Measurements from ENCODE around the gene ABCD3. TPM values are rescaled to one million over a fixed set of nuclear protein-coding genes. Genes with fewer than 3 reads are reported as not detected.
"Not testable (repeated sequence)": the region's sequence is repeated elsewhere in the genome, so short reads cannot be mapped to it uniquely, and the experiment has no call there.

The ABCD3 gene
- total and polyA plus RNA-seq, 11 donors: 16.2 to 94.2 (median 62.1) TPM

DNA sequence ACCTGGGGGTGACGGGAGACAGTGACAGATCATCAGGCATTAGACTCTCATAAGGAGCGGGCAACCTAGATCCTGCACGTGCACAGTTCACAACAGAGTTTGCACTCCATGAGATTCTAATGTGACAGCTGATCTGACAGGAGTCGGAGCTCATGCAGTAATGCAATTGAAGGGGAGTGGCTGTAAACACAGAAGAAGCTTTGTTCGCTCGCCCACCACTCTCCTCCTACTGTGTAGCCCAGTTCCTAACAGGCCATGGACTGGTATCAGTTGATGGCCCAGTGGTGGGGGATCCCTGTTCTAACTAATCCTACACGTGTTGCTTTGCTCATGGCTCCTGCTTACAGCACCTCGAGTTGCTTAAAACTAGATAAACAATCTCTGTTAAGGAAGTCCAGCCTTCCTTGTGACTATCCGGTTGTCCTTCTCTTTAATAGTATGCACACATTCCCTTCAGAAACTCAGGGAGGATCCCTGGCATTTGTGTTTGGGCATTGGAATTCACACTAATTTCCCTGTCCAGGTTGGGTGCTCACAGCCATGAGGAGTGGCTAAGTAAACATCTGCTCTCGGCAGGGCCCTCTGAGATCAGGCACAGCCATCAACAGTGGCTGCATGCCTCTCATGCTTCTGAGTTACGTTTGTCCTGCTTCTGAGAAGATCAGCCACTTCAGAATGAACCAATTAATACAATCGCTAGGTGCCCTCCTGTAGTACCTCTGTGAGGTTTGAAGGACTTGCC is 144.5 kb downstream of the ABCD3 start:
- no peaks in the 10 kb centered on the region for H3K4me1 ChIP-seq
- ATAC-seq (no peak), DNase-seq (no peak)
- H3K27ac ChIP-seq: no peak overlapping the region
- H3K27me3 ChIP-seq: no peaks in the 10 kb centered on the region
- H3K36me3 ChIP-seq: no peaks in the 10 kb centered on the region
- H3K9me3 ChIP-seq: peaks cover 0 to 2% (median 0%) of the 10 kb centered on the region in 12 donors
- intact Hi-C loops (cut with DNase I): no loop called here
- 69 to 78% (median 70%) methylated on average over 12 of the region's 12 CpGs for WGBS, 4 donors
- H3K4me3 ChIP-seq: no peak overlapping the region
- TF ChIP-seq, protein P1, sequence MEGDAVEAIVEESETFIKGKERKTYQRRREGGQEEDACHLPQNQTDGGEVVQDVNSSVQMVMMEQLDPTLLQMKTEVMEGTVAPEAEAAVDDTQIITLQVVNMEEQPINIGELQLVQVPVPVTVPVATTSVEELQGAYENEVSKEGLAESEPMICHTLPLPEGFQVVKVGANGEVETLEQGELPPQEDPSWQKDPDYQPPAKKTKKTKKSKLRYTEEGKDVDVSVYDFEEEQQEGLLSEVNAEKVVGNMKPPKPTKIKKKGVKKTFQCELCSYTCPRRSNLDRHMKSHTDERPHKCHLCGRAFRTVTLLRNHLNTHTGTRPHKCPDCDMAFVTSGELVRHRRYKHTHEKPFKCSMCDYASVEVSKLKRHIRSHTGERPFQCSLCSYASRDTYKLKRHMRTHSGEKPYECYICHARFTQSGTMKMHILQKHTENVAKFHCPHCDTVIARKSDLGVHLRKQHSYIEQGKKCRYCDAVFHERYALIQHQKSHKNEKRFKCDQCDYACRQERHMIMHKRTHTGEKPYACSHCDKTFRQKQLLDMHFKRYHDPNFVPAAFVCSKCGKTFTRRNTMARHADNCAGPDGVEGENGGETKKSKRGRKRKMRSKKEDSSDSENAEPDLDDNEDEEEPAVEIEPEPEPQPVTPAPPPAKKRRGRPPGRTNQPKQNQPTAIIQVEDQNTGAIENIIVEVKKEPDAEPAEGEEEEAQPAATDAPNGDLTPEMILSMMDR (IDR thresholded peaks at IDR 0.05): no peak
- TF ChIP-seq POLR2A (IDR thresholded peaks at IDR 0.05): no peak

DNA sequence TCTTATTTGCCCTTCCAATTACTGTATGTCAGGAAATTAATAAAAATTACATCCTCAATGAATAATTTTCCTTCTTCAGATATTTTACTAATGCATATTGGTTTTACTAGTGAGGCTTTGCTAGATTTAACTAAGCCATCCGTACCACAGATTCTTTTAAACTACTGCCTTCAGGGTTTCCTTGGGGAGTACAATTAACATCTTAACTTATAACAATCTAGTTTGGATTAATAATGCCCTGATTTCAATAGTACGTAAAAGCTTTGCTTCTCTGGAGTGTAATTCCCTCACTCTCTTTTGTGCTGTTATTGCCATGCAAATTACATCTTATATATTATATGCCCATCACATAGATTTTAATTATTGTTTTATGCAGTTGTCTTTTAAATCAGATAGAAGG is 147.7 kb downstream of the ABCD3 start:
- no peak overlapping the region for H3K27ac ChIP-seq
- H3K27me3 ChIP-seq: no peaks in the 10 kb centered on the region
- no peaks in the 10 kb centered on the region for H3K4me1 ChIP-seq
- WGBS, 4 donors: 93 to 98% (median 95%) methylated on average over 2 of the region's 2 CpGs
- H3K36me3 ChIP-seq: no peaks in the 10 kb centered on the region
- no peak for TF ChIP-seq POLR2A (IDR thresholded peaks at IDR 0.05)
- TF ChIP-seq, protein P1 (IDR thresholded peaks at IDR 0.05): no peak
- intact Hi-C loops (cut with DNase I): no loop called here
- H3K4me3 ChIP-seq: no peak overlapping the region
- H3K9me3 ChIP-seq: peaks cover 0 to 8% (median 0%) of the 10 kb centered on the region in 12 donors
- ATAC-seq (no peak), DNase-seq (no peak)

DNA sequence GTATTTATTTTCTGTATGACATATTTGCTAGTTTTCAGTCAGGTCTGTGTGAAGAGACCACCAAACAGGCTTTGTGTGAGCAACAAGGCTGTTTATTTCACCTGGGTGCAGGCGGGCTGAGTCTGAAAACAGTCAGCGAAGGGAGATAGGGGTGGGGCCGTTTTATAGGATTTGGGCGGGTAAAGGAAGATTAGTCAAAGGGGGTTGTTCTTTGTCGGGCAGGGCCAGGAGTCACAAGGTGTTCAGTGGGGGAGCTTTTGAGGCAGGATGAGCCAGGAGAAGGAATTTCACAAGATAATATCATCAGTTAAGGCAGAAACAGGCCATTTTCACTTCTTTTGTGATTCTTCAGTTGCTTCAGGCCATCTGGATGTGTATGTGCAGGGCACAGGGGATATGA is 148.2 kb downstream of the ABCD3 start:
- ATAC-seq; DNase-seq; H3K9me3 ChIP-seq; H3K36me3 ChIP-seq; H3K27me3 ChIP-seq; H3K4me1 ChIP-seq; intact Hi-C loops (cut with DNase I); H3K27ac ChIP-seq; H3K4me3 ChIP-seq: not testable (repeated sequence)
- 65 to 78% (median 69%) methylated on average over 5 of the region's 5 CpGs for WGBS, 4 donors

DNA sequence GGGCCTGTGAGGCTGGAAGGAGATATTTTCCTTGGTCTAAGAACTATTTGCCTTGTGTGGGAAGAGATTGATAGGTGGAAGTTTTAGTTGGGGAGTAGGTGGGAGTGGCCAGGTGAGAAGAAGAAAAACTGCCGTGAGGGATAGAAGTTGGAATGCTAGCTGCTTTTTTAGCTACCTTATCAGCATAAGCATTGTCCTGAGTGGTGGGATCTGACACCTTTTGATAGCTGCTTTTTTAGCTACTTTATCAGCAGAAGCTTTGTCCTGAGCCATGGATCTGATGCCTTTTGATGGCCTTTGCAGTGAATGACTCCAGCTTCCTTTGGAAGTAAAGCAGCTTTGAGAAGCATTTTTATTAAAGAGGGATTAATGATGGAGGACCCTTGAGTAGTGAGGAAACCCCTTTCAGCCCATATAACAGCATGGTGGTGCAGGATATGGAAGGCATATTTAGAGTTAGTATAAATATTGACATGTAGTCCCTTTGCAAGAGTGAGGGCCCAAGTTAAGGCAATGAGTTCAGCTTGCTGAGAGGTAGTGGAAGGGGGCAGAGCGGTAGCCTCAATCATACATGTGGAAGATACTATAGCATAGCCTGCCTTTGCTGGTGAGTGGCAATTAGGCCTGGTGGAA is 149.9 kb downstream of the ABCD3 start:
- intact Hi-C loops (cut with DNase I); H3K27ac ChIP-seq; H3K4me3 ChIP-seq; H3K4me1 ChIP-seq; H3K36me3 ChIP-seq; ATAC-seq; DNase-seq; H3K27me3 ChIP-seq: not testable (repeated sequence)
- 84 to 95% (median 91%) methylated on average over 2 of the region's 2 CpGs for WGBS, 4 donors
- peaks cover 0 to 15% (median 0%) of the 10 kb centered on the region in 12 donors for H3K9me3 ChIP-seq

Other genes starting within 250 kb of the ABCD3 start
- gene ARHGAP29, start 180.8 kb upstream of the ABCD3 start, total RNA-seq: 10 to 100 TPM; 21.9 to 35.7 (median 29.7) TPM
- gene ARHGAP29, start 180.8 kb upstream of the ABCD3 start, polyA plus RNA-seq: 10 to 100 TPM; 11.0 to 12.5 TPM
- gene F3, start 123.4 kb downstream of the ABCD3 start, total RNA-seq: 10 to 100 TPM; 28.6 to 88.8 (median 50.1) TPM
- 10 to 100 TPM; 25.4 to 36.4 TPM for gene F3, start 123.4 kb downstream of the ABCD3 start, polyA plus RNA-seq

Data from heart left ventricle (tissue), 16 donors.